GM19395 (cell line): ENCODE results near the gene RIN3.
A peak's percentile ranks its signal among the peaks of the same experiment; 100 is the strongest.
"Not testable (repeated sequence)": the region's sequence is repeated elsewhere in the genome, so short reads cannot be mapped to it uniquely, and the experiment has no call there.

Source experiments
- ATAC-seq: cut with Tn5 transposase; IDR thresholded peaks from one replicate; pipeline ENCODE4 v1.9.1; 2021; ENCODE audit warnings: mild to moderate bottlenecking, moderate library complexity; ENCODE audit not compliant: unreplicated experiment

The RIN3 gene

DNA sequence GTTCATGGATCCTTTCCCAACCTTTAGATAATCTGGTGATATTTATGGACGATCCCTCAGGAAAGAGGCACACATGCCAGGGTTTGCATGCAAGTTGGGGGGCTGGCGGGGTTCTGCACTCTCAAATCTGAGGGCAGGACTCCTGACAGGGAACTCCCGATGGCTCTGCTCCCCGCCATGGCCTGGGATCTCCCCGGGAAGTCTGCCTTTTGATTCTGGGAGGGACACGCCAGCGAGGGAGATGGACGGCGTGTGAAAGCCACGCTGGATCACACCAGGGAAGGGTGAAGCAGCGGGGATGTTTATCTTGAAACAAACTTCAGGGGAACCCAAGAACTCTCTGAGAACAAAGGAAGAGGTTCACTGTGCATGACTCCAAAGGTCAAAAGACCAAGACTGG, 191.2 kb downstream of the RIN3 start:
- no peak for ATAC-seq

DNA sequence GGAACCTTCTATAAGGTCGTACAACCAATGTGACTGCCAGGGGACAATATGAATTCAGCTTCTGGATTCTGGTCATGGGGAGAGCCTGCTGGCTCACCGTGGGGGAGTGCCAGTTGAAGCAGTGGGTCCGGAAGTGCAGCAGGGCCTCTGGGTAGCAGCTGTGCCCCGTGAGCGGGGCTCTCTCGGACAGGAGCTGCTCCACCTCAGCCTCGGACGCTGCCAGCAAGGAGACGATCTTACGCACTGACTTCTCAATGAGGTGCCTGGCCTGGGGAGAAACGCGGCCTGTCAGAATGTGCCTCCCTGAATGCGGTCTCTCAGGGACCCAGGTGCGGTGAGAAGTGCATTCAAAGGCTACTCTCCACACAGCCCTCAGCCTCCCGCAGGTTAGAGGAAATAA, 192.8 kb downstream of the RIN3 start:
- ATAC-seq, result no peak

DNA sequence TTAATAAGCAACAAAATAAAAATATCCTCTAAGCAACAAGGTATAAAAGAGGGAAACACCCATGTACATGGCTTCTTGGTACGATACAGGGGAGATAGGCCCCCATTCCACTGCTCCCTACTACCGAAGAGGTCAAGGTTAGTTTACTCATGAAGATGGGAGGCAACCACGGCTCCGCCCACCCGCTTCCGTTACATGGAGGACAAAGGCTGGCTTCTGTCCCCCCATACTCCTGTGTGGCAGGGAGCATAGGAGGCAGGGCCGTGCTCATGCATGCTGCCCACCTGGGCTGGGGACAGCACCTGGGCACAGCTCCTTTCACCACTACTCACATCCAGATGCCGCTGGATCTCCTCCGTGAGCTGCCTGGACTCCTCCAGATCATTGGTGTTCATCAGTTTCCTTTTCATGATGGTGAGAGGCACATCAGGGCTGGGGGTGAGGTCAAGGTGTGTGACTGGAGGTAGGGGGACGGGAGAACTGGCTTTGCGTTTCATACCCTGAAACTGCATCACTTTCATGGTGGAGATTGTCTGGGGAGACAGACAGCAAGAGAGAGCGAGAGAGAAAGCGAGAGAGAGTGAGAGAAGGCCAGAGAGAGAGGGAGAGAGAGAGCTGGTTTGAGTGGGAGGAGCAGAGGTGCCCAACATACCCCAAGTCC, 195.9 kb downstream of the RIN3 start:
- no peak for ATAC-seq

DNA sequence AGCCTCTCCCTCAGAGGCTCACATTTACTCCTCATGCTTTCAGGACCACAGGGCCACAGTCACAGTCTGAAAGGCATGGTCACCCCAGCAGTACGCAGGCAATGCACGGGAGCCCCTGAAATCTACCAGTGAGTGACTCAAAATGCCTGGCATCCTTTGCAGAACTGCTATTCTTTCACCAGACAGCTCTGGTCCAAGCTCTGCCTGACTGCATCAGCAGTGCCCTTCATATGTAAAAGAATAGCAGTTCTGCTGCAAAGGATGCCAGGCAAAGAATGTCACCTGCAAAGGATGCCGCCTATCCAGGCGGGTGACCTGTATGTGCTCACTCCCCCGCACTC, 196.4 kb downstream of the RIN3 start:
- no peak for ATAC-seq

DNA sequence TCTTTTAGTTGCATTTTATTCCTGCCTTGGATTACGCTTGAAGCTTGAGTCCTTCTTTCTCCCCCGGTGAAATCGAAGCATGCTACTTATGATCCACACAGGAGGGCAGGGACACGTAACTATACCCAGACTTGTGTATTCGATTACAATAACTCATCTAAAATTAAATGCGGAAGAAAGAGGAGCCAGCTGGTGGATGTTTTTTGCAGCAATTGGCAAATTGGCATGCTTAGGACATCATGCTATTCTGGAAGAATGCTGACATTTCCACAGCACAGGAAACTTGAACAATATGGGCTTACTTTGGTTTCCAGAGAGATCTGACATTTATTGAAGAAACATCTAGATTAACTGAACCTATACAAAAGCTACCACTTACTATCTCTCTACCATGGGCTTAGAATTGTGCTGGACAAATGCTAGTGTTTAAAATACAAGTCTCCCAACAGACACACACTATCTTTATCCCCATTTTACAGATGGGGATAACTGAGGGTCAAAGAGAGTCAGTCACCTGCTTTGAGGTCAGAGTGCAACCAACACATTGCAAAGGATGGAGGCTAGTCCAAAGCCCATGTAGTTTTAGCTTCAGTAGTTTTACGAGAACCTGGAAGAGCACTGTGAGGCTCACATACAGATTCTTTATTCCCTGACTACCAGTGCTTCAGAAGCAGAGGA, 198.5 kb downstream of the RIN3 start:
- no peak for ATAC-seq

DNA sequence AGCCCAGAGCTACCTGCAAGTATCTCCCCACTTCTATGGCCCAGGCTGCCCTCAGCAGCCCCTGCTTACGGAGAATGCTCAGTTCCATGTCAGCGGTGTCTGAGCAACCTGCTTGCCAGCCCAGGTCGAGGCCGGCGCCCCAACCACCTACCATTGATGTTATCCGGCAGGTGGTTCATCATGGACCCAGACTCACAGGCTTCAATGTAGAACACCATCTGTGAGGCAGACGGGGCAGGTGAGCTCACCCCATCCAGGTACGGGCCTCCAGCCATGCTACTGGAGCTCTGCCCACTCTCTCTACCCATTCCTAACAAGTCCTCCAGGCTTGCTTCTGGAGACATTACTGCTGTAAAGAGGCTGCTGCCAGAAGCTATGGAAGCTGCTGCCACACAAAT, 199.1 kb downstream of the RIN3 start:
- ATAC-seq, result no peak

DNA sequence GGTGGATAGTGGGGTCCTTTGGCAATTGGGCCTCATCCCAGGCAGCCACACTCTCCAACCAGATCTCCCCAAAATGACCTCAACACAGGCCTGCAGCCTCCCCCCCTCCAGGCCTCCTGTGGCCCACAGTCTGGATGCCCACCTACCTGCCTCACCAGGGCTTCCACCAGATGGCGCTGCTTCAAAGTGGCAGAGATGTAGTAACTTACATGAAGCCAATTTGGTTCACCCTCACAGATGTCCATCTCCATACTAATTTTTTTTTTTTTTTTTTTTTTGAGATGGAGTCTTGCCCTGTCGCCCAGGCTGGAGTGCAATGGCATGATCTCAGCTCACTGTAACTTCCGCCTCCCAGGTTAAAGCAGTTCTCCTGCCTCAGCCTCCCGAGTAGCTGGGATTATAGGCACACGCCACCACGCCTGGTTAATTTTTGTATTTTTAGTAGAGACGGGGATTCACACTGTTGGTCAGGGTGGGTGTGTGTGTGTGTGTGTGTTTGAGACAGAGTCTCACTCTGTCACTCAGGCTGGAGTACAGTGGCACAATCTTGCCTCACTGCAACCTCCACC, 201.2 kb downstream of the RIN3 start:
- ATAC-seq, result not testable (repeated sequence)

DNA sequence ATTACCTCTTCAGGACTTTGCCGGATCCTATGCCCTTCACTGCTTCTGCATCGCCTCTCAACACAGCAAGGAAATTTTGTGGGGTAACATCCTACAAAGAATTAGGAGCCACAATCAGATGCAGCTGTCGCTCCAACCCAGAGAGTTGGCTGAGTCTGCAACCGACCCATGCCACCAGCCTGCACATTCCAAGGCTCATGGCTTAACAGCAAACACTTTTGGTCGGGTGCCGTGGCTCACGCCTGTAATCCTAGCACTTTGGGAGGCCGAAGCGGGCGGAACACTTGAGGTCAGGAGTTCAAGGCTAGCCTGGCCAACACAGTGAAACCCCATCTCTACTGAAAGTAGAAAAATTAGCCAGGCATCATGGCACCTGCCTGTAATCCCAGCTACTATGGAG, 202.6 kb downstream of the RIN3 start:
- ATAC-seq, result no peak

DNA sequence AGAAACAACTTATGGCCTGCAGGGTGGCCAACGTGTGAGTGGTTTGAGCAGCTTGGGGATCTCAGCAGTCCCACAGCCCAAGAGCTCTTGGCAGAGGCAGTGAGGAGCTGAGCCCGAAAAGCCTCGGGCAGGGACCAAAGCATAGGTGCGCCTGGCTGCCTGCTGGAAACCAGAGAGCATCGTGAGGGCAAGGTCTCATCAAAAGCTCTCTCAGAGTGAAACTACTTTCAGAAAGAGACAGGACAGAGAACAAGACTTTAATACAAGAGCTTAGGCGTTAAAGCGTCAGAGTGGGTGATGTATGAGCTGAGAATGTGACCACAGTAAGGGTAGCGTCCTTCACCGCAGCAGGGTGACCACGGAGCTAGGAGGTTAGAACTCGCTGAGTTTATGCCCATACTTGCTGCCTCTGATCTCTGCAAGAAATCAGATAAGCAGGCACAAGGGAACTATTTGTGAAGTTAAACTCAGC, 204.0 kb downstream of the RIN3 start:
- ATAC-seq, result no peak

DNA sequence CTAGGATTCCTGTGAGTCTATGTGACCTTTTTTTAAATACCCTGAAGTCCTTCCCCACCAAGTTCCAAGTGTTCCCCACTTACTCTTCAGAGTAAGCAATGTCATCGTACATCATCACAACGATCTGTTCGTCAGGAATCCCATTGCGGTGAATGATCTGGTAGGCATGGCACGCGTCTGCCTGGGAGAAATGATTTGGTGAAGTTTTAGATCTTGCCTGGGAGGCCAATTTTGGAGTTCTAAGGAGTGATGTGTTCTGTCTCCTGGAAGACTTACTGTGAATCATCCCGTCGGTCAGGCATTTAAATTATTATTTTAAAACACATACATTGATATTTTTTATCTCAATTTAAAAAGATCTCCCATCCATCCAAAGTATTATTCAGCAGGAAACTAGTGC, 205.1 kb downstream of the RIN3 start:
- no peak for ATAC-seq

DNA sequence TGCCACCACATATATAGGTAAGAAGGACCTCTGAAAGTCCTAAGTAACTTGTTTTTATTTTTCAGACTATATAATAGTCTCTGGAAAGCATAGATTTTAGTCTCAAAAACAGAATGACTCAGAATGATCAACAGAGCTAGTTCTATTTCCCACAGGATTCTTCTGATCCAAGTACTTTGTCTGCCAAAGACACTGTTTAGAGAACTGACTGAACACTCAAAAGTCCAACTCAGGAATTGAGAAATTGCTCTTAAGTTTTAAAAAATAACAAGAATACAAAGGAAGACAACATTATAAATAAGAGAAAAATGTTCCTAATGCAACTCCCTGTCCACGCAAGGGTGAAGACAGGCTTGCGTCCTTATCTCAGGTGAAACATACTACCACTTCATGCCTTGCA, 205.8 kb downstream of the RIN3 start:
- ATAC-seq, result no peak

DNA sequence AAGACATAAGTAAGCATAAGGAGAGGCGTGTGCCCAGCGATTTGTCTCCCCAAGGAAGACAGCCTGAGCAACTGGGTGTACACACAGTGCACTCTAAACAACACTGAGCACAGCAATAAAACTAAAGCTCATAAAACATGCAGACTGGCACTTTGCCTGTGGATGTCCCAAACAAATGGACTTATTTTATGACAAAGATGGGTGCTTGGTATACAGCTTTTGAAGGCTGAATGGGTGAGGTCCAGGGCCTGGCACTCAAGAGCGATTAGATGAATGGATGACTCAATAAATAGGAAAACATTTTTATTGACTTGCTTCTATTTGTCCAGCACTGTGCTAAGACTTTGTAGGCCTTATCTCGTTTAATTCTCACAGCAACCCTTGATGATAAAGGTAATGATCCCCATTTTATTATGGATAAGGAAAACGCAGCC, 206.3 kb downstream of the RIN3 start:
- no peak for ATAC-seq

DNA sequence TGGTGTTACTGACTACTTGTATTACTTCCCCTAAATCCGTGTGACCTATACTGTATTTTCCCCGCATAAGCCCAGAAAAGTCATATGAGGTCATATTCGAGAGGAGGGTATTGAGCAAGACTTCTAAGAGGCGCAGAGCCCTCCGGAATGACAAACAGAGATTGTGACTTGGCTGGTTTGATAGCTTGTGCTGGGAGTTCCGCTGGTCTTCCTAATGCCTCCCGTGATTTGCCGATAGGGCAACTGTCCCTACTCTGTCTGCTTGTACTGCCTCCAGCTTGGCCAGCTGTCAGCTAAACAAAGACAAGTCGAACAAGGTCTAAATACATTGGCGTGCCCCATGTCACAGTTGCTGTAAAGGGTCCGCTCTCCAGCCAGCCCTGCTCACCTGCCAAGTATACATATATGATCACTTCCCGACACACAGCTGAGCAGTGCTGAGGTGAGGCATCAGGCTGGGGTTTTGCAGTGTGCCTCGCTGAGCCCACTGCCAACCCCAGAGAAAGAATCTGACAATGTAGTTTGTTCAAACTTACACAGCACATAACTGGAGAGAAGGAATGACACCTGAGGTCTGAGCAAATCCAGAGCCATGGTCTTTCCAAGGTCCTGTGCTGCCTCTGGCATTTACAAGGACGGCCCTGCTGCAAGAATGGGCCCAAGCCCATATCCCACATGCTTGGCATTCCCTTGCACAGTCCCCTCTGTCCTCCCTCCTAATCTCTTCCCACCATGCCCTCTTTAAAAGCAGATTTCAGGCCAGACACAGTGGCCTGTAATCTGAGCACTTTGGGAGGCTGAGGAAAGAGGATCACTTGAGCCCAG, 211.1 kb downstream of the RIN3 start:
- ATAC-seq, result no peak

DNA sequence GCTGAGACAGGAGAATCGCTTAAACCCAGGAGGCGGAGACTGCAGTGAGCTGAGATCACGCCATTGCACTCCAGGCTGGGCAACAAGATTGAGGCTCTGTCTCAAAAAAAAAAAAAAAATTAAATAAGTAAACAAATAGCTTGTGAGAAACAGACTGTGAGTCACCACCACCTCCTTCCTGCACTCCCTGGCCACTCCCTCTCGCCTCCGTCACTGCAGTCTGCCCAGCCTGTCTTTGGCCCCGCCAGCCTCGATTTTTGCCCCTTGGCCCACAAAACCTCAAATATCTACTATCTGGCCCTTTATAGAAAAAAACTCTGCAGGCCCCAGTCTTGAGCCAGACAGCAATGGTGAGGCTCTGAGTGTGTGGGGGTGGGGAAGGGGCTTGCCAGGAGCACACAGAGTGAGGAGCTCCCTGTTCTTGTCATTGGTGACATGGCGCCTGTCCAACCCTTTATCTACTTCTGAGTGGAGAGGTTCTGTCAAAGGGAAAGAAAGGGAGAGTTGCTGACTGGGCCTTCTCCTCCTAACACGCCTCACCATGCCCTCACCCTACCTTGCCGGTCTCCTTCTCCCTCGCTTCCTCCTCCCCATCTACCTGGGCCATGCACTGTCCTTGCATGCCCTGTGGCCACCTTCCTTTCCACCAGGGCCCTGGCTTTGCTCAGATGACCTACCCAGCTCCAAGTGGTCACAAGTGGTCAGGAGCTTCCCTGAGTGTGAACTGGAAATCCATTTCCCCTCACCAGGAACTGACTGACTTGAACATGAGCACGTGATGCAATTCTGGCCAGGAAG, 212.8 kb downstream of the RIN3 start:
- ATAC-seq, result no peak

DNA sequence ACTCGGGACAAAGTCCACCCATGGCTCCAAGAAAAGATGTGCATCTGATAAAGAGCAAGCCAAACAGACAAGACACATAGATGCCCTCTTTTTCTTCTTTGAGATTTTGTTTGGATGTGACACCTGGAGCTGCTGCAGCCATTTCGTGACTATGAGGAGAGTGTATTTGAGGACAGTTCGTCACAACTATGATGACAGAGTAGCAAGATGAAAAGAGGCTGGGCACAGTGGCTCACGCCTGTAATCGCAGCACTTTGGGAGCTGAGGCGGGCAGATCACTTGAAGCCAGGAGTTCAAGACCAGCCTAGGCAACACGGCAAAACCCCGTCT, 213.3 kb downstream of the RIN3 start:
- no peak for ATAC-seq

DNA sequence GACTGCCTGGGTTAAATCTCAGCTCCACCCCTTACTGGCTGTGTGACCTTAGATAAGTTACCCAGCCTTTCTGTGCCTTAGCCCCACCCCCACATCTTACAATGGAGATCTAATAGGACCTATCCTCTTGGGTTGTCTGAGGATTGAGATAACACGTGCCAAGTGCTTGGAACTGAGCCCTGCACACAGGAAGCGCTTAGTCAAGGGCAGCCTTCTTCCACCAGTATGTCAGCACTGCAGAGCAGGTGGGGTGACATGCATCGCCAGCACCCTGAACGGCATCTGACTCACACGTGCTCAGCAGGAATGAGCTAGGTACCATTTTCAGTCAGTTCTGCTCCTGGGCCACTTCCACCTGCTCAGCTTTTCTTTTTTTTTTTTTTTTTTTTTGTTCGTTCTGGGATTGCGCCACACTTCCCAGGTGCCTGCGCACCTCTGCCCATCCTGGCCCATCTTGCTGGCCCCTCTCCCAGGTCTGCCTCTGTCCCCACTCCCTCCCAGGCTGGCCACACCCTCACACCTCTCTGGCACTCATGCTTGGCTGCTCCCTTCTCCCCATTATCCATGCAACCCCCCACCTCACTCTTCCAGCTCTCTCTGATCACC, 215.3 kb downstream of the RIN3 start:
- peak; percentile 59 for ATAC-seq

DNA sequence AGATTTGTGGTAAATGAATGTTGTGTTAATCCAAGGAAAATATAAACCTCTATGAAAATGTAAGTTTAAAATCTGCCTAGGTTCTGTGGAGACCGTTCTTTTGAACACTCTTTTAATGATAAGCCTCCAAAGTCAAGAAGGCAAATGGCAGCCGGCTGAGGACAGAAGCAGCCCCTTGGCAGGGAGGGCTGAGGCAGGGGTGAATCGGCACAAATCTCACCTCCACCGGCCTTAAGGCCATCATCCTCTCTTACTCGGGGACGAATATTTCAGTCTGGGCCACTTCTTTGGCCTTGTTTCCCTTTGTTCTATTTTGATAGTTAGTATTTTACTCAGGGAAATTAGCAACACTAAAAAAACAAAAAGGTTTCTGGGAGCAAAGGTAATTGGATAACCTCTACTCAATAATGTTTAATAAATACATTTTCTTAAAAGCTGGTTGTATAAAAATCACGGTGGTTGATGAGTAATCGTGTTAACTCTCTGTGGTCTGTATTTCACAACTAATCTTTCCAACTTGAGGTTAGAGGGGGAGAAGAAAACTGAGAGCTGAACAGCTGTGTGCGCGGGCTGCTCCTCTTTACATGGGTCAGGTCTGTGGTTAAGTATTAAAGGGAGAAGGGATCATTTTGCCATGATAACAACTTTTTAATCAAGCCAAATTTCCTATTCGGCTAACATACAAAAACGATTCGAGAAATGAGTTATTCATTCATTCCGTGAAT, 216.2 kb downstream of the RIN3 start:
- ATAC-seq, result peak; percentile 89

DNA sequence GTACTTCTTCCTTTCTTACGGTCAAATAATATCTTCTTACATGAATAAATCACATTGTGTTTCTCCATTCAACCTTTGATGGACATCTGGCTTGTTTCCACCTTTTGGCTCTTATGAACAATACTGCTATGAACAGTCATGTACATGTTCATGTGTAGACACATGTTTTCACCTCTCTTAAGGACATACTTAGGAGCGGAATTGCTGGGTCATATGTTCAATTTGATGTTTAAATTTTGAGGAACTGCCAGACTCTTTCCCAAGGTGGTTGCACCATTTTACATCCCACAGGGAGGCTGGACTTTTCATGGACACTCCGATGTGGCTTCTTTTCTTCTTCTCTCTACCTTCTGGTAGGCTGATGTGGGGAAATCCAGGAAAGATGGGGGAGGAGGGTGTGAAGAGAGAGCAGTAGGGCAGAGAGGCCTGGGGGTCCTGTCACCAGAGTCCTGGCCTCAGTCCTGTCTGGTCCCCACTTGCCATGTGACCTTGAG, 218.1 kb downstream of the RIN3 start:
- no peak for ATAC-seq

DNA sequence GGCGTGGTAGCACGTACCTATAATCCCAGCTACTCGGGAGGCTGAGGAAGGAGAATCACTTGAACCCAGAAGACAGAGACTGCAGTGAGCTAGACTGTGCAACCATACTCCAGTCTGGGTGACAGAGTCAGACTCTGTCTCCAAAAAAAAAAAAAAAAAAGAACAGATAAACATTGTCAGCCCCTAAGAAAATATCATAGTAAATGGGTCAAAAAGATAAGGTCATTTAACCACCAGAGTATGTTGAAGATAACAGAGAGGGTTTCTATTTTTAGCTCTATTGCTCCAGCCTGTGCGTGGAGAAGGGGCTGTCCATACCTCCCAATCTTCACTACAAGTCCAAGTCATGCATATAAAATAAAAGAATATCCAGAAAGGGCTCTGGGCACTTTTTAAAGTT, 219.4 kb downstream of the RIN3 start:
- no peak for ATAC-seq

DNA sequence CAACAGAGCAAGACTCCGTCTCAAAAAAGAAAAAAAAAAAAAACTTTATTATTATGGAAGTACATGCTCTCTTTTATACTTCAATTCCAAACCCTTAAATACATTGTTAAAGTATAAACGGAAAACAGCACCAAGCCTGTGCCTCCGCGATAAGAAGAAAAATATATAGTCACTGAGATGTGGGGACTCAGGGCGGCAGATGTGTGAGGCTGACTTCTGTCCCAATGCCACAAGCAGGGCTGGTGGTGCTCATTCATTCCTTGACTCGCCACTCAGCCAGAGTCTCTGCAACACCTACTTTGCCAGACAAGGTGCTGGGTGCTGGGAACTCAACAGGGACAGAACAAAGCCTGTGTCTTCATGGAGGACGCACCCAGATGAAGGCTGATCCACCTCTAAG, 221.0 kb downstream of the RIN3 start:
- no peak for ATAC-seq
